CD4-positive, alpha-beta memory T cell (primary cell): ENCODE data around the gene NFATC3. TPM values are rescaled to one million over a fixed set of nuclear protein-coding genes. Genes with fewer than 3 reads are reported as not detected.
"Not testable (repeated sequence)": the region's sequence is repeated elsewhere in the genome, so short reads cannot be mapped to it uniquely, and the experiment has no call there.

Source experiments
- CTCF ChIA-PET: fragments of 350-600 bp; sonication (Branson Sonifier 250); formaldehyde crosslinking; loops from one replicate; lab custom pipeline; 2021; ENCODE audit warnings: inconsistent platforms; ENCODE audit not compliant: partially characterized antibody; lab: Charles Lee
- POLR2A ChIA-PET: fragments of 350-600 bp; sonication (Branson Sonifier 250); formaldehyde crosslinking; loops from one replicate; lab custom pipeline; 2021; ENCODE audit not compliant: partially characterized antibody; lab: Charles Lee
- DNase-seq, 5 donors: peaks; one replicate each; pipeline versions ENCODE4 v3.0.0 to v3.0.0-alpha.2; 2020 to 2022; ENCODE audit warnings: mixed read lengths in 1 of 5
- H3K27ac ChIP-seq: one replicate; pipeline ENCODE4 v1.7.0; 2013; ENCODE audit warnings: low read depth, low read length
- H3K27me3 ChIP-seq: 2 replicates; pipeline ENCODE4 v1.7.0; 2013; ENCODE audit warnings: mild to moderate bottlenecking, low read length, moderate library complexity; ENCODE audit not compliant: insufficient read depth
- H3K36me3 ChIP-seq: 2 replicates; pipeline ENCODE4 v1.7.0; 2013; ENCODE audit warnings: mild to moderate bottlenecking, low read length, moderate library complexity; ENCODE audit not compliant: insufficient read depth
- H3K4me1 ChIP-seq: 2 replicates; pipeline ENCODE4 v1.7.0; 2013; ENCODE audit warnings: mild to moderate bottlenecking, low read length, moderate library complexity; ENCODE audit not compliant: insufficient read depth
- H3K4me3 ChIP-seq, 2 donors: one replicate each; pipeline ENCODE4 v1.7.0; 2013; ENCODE audit warnings: low read length in 2 of 2, mild to moderate bottlenecking in 1 of 2
- H3K9me3 ChIP-seq, 2 donors: one replicate each; pipeline ENCODE4 v1.7.0; 2013; ENCODE audit warnings: low read length in 2 of 2, control low read depth in 1 of 2; ENCODE audit not compliant: control insufficient read depth in 1 of 2
- H3K27ac Mint-ChIP-seq, 7 donors: one replicate each; pipeline ENCODE4 v1.8.0; 2020 to 2021; ENCODE audit warnings: mixed read lengths in 7 of 7, mild to moderate bottlenecking in 6 of 7, inconsistent platforms in 3 of 7, moderate library complexity in 3 of 7
- H3K27me3 Mint-ChIP-seq, 2 donors: one replicate each; pipeline ENCODE4 v1.8.0; 2020 to 2021; ENCODE audit warnings: mixed read lengths in 2 of 2
- H3K36me3 Mint-ChIP-seq, 2 donors: one replicate each; pipeline ENCODE4 v1.8.0; 2020 to 2021; ENCODE audit warnings: mixed read lengths in 2 of 2, inconsistent platforms in 1 of 2, mild to moderate bottlenecking in 1 of 2
- H3K4me1 Mint-ChIP-seq, 4 donors: one replicate each; pipeline ENCODE4 v1.8.0; 2020 to 2021; ENCODE audit warnings: mixed read lengths in 4 of 4, mild to moderate bottlenecking in 1 of 4
- H3K4me3 Mint-ChIP-seq, 8 donors: one replicate each; pipeline ENCODE4 v1.8.0; 2020 to 2021; ENCODE audit warnings: mixed read lengths in 8 of 8, mild to moderate bottlenecking in 7 of 8, moderate library complexity in 6 of 8, inconsistent platforms in 3 of 8
- H3K9me3 Mint-ChIP-seq, 8 donors: one replicate each; pipeline ENCODE4 v1.8.0; 2020 to 2021; ENCODE audit warnings: mixed read lengths in 8 of 8, mild to moderate bottlenecking in 5 of 8, inconsistent platforms in 3 of 8, moderate library complexity in 1 of 8
- intact Hi-C: fragments of 100-400 bp; cut with micrococcal nuclease; formaldehyde crosslinking; loops from one replicate; pipeline ENCODE4 v1.15.1; 2023
- polyA plus RNA-seq, 2 donors: library from polyadenylated mRNA; unstranded; fragments of 300-500 nt; fragmentation: Illumina TruSeq; gene quantifications; one replicate each; pipeline ENCODE4 v1.2.3, GENCODE V29; 2021
- total RNA-seq, 2 experiments: library from RNA; stranded (reverse); gene quantifications; one replicate each; pipeline ENCODE4 v1.2.3, GENCODE V29; 2021

Gene NFATC3
- total and polyA plus RNA-seq, 4 experiments from 2014 or later = 76.5 to 134 (median 111) TPM

DNA sequence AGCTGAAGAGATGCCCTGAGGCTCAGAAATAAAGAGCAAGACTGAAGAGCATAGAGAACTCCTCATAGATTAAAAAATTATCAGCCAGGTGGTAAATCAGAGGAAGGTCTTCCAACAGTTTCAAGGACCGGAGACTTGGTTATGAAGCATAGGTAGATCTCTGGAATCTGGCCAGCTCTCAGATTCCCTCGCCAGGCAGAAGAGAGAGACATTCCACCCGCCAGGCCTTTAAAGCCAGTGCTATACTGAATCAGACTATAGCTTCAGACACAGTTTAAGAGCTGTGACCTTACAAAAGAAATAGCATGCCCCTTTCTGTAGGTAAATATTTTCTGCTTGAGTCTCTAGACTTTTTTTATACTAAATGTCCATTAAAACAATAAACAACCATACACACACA is 70.3 kb downstream of the NFATC3 start:
- H3K9me3 ChIP-seq = no peaks in the 10 kb centered on the region
- H3K4me3 Mint-ChIP-seq = no peak overlapping the region
- no peaks in the 10 kb centered on the region for H3K4me1 ChIP-seq
- peaks cover 6 to 34% (median 14%) of the 10 kb centered on the region in 4 donors for H3K4me1 Mint-ChIP-seq
- H3K27me3 Mint-ChIP-seq = no peaks in the 10 kb centered on the region
- peak overlapping the region; percentile 22 to 89 (median 47) for H3K27ac Mint-ChIP-seq
- CTCF ChIA-PET = no interaction called here
- H3K27ac ChIP-seq = no peak overlapping the region
- no peaks in the 10 kb centered on the region for H3K27me3 ChIP-seq
- H3K36me3 ChIP-seq = peaks cover 20% of the 10 kb centered on the region
- no peak for DNase-seq
- POLR2A ChIA-PET = no interaction called here
- intact Hi-C loops = no loop called here
- H3K36me3 Mint-ChIP-seq = peaks cover 11 to 46% of the 10 kb centered on the region in 2 donors
- H3K4me3 ChIP-seq = no peak overlapping the region
- no peaks in the 10 kb centered on the region for H3K9me3 Mint-ChIP-seq

GRCh38 chr16:68162413-68162812 is 77.2 kb downstream of the NFATC3 start:
- H3K36me3 ChIP-seq = peaks cover 31% of the 10 kb centered on the region
- H3K9me3 ChIP-seq = no peaks in the 10 kb centered on the region
- no peaks in the 10 kb centered on the region for H3K9me3 Mint-ChIP-seq
- no peaks in the 10 kb centered on the region for H3K27me3 ChIP-seq
- H3K36me3 Mint-ChIP-seq = peaks cover 29 to 54% of the 10 kb centered on the region in 2 donors
- no peak overlapping the region for H3K4me3 Mint-ChIP-seq
- H3K4me1 Mint-ChIP-seq = peaks cover 0 to 2% (median 0%) of the 10 kb centered on the region in 4 donors
- intact Hi-C loops = no loop called here
- DNase-seq = no peak
- CTCF ChIA-PET = no interaction called here
- no peak overlapping the region for H3K4me3 ChIP-seq
- H3K4me1 ChIP-seq = no peaks in the 10 kb centered on the region
- H3K27me3 Mint-ChIP-seq = no peaks in the 10 kb centered on the region
- no peak overlapping the region for H3K27ac ChIP-seq
- POLR2A ChIA-PET = no interaction called here
- peak overlapping the region in 3 of 7 donors; percentile 19 to 86 (median 37) for H3K27ac Mint-ChIP-seq

DNA sequence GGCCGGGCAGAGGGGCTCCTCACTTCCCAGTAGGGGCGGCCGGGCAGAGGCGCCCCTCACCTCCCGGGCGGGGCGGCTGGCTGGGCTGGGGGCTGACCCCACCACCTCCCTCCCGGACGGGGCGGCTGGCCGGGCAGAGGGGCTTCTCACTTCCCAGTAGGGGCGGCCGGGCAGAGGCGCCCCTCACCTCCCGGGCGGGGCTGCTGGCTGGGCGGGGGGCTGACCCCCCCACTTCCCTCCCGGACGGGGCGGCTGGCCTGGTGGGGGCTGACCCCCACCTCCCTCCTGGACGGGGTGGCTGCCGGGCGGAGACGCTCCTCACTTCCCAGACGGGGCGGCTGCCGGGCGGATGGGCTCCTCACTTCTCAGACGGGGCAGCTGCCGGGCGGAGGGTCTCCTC is 78.1 kb downstream of the NFATC3 start:
- peaks cover 29 to 49% of the 10 kb centered on the region in 2 donors for H3K36me3 Mint-ChIP-seq
- DNase-seq = not testable (repeated sequence)

GRCh38 chr16:68166264-68166663 is 81.1 kb downstream of the NFATC3 start:
- H3K4me1 Mint-ChIP-seq = peaks cover 0 to 2% (median 0%) of the 10 kb centered on the region in 4 donors
- no peak overlapping the region for H3K4me3 Mint-ChIP-seq
- intact Hi-C loops = no loop called here
- Histone ChIP-seq H3K4me3 (no peak overlapping the region), H3K9me3 (no peaks in the 10 kb centered on the region), H3K4me1 (no peaks in the 10 kb centered on the region), H3K27ac (no peak overlapping the region), H3K36me3 (peaks cover 22% of the 10 kb centered on the region), H3K27me3 (no peaks in the 10 kb centered on the region)
- H3K27me3 Mint-ChIP-seq = no peaks in the 10 kb centered on the region
- peak overlapping the region in 3 of 7 donors; percentile 10 to 29 (median 17) for H3K27ac Mint-ChIP-seq
- no peak for DNase-seq
- CTCF ChIA-PET = interaction anchor here (1.6 kb wide), 1 partner anchor 62 kb away, joined by 4 read pairs; no protein-coding TSS in a partner anchor
- peaks cover 17 to 41% of the 10 kb centered on the region in 2 donors for H3K36me3 Mint-ChIP-seq
- H3K9me3 Mint-ChIP-seq = no peaks in the 10 kb centered on the region
- POLR2A ChIA-PET = no interaction called here

More for the DNA sequence above, 78.1 kb downstream of the NFATC3 start:
- intact Hi-C loops, CTCF ChIA-PET, H3K4me3 ChIP-seq, H3K9me3 Mint-ChIP-seq, H3K27me3 ChIP-seq, H3K4me1 ChIP-seq, H3K27me3 Mint-ChIP-seq, H3K4me3 Mint-ChIP-seq, POLR2A ChIA-PET, H3K27ac ChIP-seq, H3K4me1 Mint-ChIP-seq, H3K9me3 ChIP-seq, H3K27ac Mint-ChIP-seq: not testable (repeated sequence)
- H3K36me3 ChIP-seq = peaks cover 26% of the 10 kb centered on the region

DNA sequence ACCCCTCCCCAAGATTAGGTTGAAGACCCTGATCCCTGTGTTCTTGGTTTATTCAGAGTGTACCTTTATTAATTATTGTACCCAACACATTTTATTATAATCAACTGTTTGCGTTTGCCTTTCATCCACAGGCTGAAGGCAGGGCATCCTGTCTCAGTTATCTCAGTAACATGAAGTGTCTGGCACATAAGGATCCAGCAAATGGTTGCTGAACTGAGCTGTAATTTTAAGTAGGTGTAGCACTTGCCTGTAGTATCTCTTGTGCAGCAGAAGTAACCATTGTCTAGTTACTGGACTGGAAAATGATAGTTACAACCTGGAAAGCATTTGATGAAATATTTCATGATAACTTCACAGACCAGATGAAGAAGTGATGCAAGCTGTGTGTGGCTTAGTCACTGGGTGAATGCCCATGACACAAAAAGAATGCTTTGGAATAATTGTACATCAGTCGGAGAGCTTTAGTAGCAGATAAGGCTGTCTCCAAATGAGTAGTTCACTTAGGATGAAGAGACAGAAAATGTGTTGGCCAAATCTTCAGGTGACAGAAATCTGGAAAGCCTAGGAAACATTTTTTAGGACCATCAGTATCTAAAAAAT is 94.1 kb downstream of the NFATC3 start:
- Mint-ChIP-seq H3K4me3 (no peak overlapping the region), H3K36me3 (peaks cover 71 to 74% of the 10 kb centered on the region in 2 donors), H3K4me1 (peaks cover 3 to 23% (median 15%) of the 10 kb centered on the region in 4 donors), H3K9me3 (peaks cover 0 to 2% (median 0%) of the 10 kb centered on the region in 8 donors), H3K27me3 (no peaks in the 10 kb centered on the region), H3K27ac (peak overlapping the region in 2 of 7 donors; percentile 1 to 57)
- intact Hi-C loops = no loop called here
- CTCF ChIA-PET = interaction anchor here (1.6 kb wide), 1 partner anchor 48 kb away, joined by 5 read pairs; no protein-coding TSS in a partner anchor
- DNase-seq = no peak
- Histone ChIP-seq H3K36me3 (peaks cover 53% of the 10 kb centered on the region), H3K4me1 (no peaks in the 10 kb centered on the region), H3K27me3 (no peaks in the 10 kb centered on the region), H3K9me3 (no peaks in the 10 kb centered on the region), H3K4me3 (no peak overlapping the region), H3K27ac (no peak overlapping the region)
- POLR2A ChIA-PET = interaction anchor here (0.9 kb wide), 1 partner anchor 8 kb away, joined by 3 read pairs; no protein-coding TSS in a partner anchor

DNA sequence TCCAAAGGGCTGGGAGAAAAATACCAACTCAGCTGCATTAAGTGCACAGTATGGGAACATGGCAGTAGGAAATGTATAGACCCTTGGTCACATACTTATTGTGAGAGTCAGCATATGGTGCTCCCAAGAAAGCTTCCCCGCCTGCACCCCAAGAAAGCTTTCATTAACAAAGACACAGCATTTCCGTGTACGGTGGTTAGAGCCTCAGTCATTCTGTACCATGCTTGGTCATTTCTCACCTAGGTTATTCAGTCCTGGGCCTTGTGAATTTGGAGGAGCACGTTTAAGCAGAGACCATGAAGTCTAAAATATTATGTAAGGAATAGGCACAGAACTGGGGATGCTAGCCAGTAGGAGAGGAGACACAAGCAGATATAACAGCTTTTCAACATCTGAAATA is 94.7 kb downstream of the NFATC3 start:
- H3K27me3 Mint-ChIP-seq = no peaks in the 10 kb centered on the region
- Histone ChIP-seq H3K36me3 (peaks cover 52% of the 10 kb centered on the region), H3K4me1 (no peaks in the 10 kb centered on the region), H3K4me3 (no peak overlapping the region), H3K27ac (no peak overlapping the region), H3K27me3 (no peaks in the 10 kb centered on the region), H3K9me3 (no peaks in the 10 kb centered on the region)
- H3K4me1 Mint-ChIP-seq = peaks cover 4 to 23% (median 15%) of the 10 kb centered on the region in 4 donors
- CTCF ChIA-PET = interaction anchor here (1.6 kb wide), 1 partner anchor 47 kb away, joined by 5 read pairs; no protein-coding TSS in a partner anchor
- H3K4me3 Mint-ChIP-seq = no peak overlapping the region
- peaks cover 0 to 2% (median 0%) of the 10 kb centered on the region in 8 donors for H3K9me3 Mint-ChIP-seq
- peak overlapping the region in 4 of 7 donors; percentile 2 to 70 (median 46) for H3K27ac Mint-ChIP-seq
- peaks cover 70 to 73% of the 10 kb centered on the region in 2 donors for H3K36me3 Mint-ChIP-seq
- POLR2A ChIA-PET = no interaction called here
- DNase-seq = no peak
- intact Hi-C loops = no loop called here

DNA sequence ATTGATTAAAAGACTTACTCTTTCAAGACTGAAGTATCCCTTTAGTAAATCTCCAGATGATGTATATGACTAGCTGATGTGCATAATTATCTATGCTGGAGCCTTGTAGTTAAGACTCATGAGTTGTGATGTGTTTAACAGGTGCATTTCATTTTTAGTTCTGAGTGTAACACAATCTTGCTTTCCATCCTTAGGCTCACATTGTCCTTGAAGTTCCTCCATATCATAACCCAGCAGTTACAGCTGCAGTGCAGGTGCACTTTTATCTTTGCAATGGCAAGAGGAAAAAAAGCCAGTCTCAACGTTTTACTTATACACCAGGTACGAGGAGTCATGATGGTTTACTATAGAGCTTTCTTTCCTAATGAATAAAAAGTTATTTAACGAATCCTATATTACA is 97.9 kb downstream of the NFATC3 start:
- no peak overlapping the region for H3K27ac ChIP-seq
- H3K36me3 ChIP-seq = peaks cover 48% of the 10 kb centered on the region
- H3K27ac Mint-ChIP-seq = peak overlapping the region in 1 of 7 donors; percentile 31

More for the DNA sequence above, 97.9 kb downstream of the NFATC3 start:
- Mint-ChIP-seq H3K9me3 (no peaks in the 10 kb centered on the region), H3K27me3 (no peaks in the 10 kb centered on the region), H3K4me3 (no peak overlapping the region), H3K36me3 (peaks cover 61 to 71% of the 10 kb centered on the region in 2 donors), H3K4me1 (peaks cover 3 to 15% (median 8%) of the 10 kb centered on the region in 4 donors)
- Histone ChIP-seq H3K27me3 (no peaks in the 10 kb centered on the region), H3K4me3 (no peak overlapping the region), H3K9me3 (no peaks in the 10 kb centered on the region), H3K4me1 (no peaks in the 10 kb centered on the region)
- intact Hi-C loops = no loop called here
- POLR2A ChIA-PET = no interaction called here
- CTCF ChIA-PET = interaction anchor here (1.6 kb wide), 1 partner anchor 13 kb away, joined by 6 read pairs; no protein-coding TSS in a partner anchor
- no peak for DNase-seq
